ENCODE data around the gene ROBO2. TPM values are rescaled to one million over a fixed set of nuclear protein-coding genes. Genes with fewer than 3 reads are reported as not detected.

Gene ROBO2
- total RNA-seq, 1 donor from 2014 or later, result 330 TPM

DNA sequence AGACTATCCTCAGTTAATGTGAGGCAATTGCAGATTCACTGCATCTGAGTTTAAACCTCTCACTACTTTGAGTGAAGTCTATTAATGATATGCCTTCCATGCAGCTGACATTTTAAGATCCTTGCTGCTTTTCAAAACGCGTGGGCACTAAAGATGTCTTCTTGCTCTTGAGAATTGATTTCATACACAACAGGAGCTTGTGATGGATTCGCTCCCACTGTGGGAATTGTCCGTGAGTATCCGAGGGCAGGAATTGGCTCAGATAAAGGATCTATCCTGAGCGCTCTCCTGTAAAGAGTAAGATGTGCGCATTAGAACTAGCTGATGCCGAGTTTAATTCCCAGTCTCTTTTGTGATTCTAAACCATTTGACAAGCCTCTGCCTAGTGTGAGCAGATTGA, 167.9 kb downstream of the ROBO2 start:
- Mint-ChIP-seq H3K27ac (ENCODE audit: unreplicated experiment) (peak overlapping the region; percentile 30), H3K4me3 (ENCODE audit: unreplicated experiment) (peak overlapping the region; percentile 15), H3K4me1 (ENCODE audit: low read depth, unreplicated experiment) (peaks cover 20% of the 10 kb centered on the region), H3K9me3 (ENCODE audit: unreplicated experiment) (peaks cover 7% of the 10 kb centered on the region), H3K27me3 (ENCODE audit: unreplicated experiment) (no peaks in the 10 kb centered on the region), H3K36me3 (ENCODE audit: unreplicated experiment) (no peaks in the 10 kb centered on the region)
- no peak for DNase-seq
- TF ChIP-seq, protein P1, sequence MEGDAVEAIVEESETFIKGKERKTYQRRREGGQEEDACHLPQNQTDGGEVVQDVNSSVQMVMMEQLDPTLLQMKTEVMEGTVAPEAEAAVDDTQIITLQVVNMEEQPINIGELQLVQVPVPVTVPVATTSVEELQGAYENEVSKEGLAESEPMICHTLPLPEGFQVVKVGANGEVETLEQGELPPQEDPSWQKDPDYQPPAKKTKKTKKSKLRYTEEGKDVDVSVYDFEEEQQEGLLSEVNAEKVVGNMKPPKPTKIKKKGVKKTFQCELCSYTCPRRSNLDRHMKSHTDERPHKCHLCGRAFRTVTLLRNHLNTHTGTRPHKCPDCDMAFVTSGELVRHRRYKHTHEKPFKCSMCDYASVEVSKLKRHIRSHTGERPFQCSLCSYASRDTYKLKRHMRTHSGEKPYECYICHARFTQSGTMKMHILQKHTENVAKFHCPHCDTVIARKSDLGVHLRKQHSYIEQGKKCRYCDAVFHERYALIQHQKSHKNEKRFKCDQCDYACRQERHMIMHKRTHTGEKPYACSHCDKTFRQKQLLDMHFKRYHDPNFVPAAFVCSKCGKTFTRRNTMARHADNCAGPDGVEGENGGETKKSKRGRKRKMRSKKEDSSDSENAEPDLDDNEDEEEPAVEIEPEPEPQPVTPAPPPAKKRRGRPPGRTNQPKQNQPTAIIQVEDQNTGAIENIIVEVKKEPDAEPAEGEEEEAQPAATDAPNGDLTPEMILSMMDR (IDR thresholded peaks at IDR 0.05; ENCODE audit: partially characterized antibody, unreplicated experiment), result no peak

DNA sequence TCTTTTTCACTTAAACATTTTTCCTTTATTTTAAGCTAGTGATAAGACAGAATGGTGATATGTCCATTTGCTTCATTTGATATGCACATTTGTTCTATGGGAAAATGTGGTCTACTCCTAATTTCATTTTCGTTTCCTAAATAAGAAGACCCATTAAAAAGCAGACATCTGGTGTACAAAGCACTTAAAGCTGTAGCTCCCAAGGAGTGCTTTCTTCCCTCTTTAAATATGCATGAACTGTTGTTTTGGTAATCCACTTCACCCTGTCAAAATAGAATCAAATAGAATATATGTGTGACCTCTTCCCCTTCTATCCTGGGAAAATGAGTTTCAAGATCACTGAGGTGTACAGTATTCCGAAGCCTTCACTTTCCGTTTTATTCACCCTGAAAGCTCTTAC, 182.8 kb downstream of the ROBO2 start:
- H3K27ac Mint-ChIP-seq (ENCODE audit: unreplicated experiment), result no peak overlapping the region

DNA sequence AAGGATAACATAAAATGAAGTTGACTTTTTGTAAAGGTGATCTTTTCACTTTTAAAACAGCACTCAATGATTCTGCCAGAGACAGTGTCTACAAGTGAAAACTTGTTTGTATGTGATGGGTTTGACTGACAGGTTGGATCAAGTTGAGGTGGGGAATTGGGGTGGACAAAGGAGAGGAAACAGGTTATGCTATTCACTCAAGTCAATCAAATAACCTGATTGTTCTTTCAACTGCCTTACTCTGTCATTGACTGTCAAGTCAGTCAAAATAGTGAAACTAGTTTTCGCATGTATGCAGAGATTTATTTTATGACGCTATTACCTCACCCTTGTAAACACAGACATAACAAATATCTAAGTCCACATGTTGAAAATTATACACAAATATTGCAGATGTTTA, 187.7 kb downstream of the ROBO2 start:
- TF ChIP-seq, protein P1 (IDR thresholded peaks at IDR 0.05; ENCODE audit: partially characterized antibody, unreplicated experiment), result no peak
- Mint-ChIP-seq H3K36me3 (ENCODE audit: unreplicated experiment) (no peaks in the 10 kb centered on the region), H3K9me3 (ENCODE audit: unreplicated experiment) (peaks cover 2% of the 10 kb centered on the region), H3K4me3 (ENCODE audit: unreplicated experiment) (no peak overlapping the region), H3K4me1 (ENCODE audit: low read depth, unreplicated experiment) (peaks cover 19% of the 10 kb centered on the region), H3K27ac (ENCODE audit: unreplicated experiment) (no peak overlapping the region), H3K27me3 (ENCODE audit: unreplicated experiment) (peaks cover 2% of the 10 kb centered on the region)
- DNase-seq, result no peak

More for the DNA sequence above, 182.8 kb downstream of the ROBO2 start:
- TF ChIP-seq, protein P1 (IDR thresholded peaks at IDR 0.05; ENCODE audit: partially characterized antibody, unreplicated experiment), result no peak
- H3K27me3 Mint-ChIP-seq (ENCODE audit: unreplicated experiment), result no peaks in the 10 kb centered on the region
- H3K4me3 Mint-ChIP-seq (ENCODE audit: unreplicated experiment), result peak overlapping the region; percentile 33
- H3K36me3 Mint-ChIP-seq (ENCODE audit: unreplicated experiment), result no peaks in the 10 kb centered on the region
- H3K9me3 Mint-ChIP-seq (ENCODE audit: unreplicated experiment), result peaks cover 2% of the 10 kb centered on the region
- no peak for DNase-seq
- peaks cover 24% of the 10 kb centered on the region for H3K4me1 Mint-ChIP-seq (ENCODE audit: low read depth, unreplicated experiment)

DNA sequence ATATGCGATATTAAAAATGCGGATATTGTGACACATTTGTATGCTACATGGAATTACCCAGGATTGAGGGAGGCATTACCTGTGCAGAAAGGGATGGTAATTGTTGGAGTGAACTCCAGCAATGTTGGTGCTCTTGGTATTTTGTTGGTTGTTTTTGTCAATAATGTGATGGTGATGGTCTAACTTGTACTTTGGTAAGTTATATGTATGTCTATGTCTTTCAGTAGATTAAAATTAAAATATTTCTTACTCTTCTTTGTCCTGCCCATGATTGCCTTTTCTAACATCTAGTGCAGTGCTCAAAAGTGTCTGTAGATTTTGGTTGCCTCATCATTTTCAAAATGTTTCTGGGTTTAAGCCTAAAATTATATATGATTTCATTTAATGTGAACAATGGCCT, 192.7 kb downstream of the ROBO2 start:
- no peak overlapping the region for H3K4me3 Mint-ChIP-seq (ENCODE audit: unreplicated experiment)
- H3K4me1 Mint-ChIP-seq (ENCODE audit: low read depth, unreplicated experiment), result peaks cover 25% of the 10 kb centered on the region
- H3K36me3 Mint-ChIP-seq (ENCODE audit: unreplicated experiment), result no peaks in the 10 kb centered on the region
- DNase-seq, result no peak
- peaks cover 2% of the 10 kb centered on the region for H3K27me3 Mint-ChIP-seq (ENCODE audit: unreplicated experiment)
- peaks cover 2% of the 10 kb centered on the region for H3K9me3 Mint-ChIP-seq (ENCODE audit: unreplicated experiment)
- TF ChIP-seq, protein P1 (IDR thresholded peaks at IDR 0.05; ENCODE audit: partially characterized antibody, unreplicated experiment), result no peak
- H3K27ac Mint-ChIP-seq (ENCODE audit: unreplicated experiment), result no peak overlapping the region

DNA sequence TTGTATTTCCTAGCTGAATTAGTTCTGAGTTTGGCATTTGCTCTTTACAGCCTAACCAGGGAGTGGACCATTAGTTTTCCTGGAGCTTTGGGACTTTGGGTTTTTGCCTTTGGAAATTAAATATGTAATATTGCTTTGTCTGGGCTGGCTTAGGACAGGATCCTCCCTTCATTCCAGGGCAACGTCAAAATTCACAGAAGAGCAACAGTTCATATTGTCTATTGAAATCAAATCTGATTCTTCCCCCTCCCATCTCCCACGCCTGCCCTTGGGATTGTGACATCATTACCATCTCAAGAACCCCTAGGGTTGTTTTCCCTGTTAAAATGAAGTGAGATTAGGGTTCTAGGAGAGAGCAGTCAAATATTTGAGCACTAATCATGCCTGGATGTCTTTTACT, 194.1 kb downstream of the ROBO2 start:
- TF ChIP-seq, protein P1 (IDR thresholded peaks at IDR 0.05; ENCODE audit: partially characterized antibody, unreplicated experiment), result no peak
- DNase-seq, result peak; percentile 26
- peak overlapping the region; percentile 81 for H3K27ac Mint-ChIP-seq (ENCODE audit: unreplicated experiment)
- peak overlapping the region; percentile 31 for H3K4me3 Mint-ChIP-seq (ENCODE audit: unreplicated experiment)
- H3K4me1 Mint-ChIP-seq (ENCODE audit: low read depth, unreplicated experiment), result peaks cover 25% of the 10 kb centered on the region
- peaks cover 2% of the 10 kb centered on the region for H3K9me3 Mint-ChIP-seq (ENCODE audit: unreplicated experiment)
- H3K27me3 Mint-ChIP-seq (ENCODE audit: unreplicated experiment), result peaks cover 4% of the 10 kb centered on the region
- H3K36me3 Mint-ChIP-seq (ENCODE audit: unreplicated experiment), result peaks cover under 1% of the 10 kb centered on the region
